ENCODE measurements around the gene VSIR. TPM values are rescaled to one million over a fixed set of nuclear protein-coding genes. Genes with fewer than 3 reads are reported as not detected.

VSIR gene
- total RNA-seq, 2 donors from 2014 or later = 18.8 to 19.7 TPM

GRCh38 chr10:71812016-71812912 is 38.9 kb upstream of the VSIR start:
- DNase-seq (ENCODE audit: low spot score) (peak; percentile 78), ATAC-seq (peak; percentile 77 to 88)
- no peaks in the 10 kb centered on the region for H3K9me3 Mint-ChIP-seq
- H3K27me3 Mint-ChIP-seq = no peaks in the 10 kb centered on the region
- H3K4me3 Mint-ChIP-seq = no peak overlapping the region
- H3K4me1 Mint-ChIP-seq (ENCODE audit: low read depth in 2 of 2) = peaks cover 0 to 4% of the 10 kb centered on the region in 2 donors
- no peak overlapping the region for H3K27ac Mint-ChIP-seq
- H3K36me3 Mint-ChIP-seq = no peaks in the 10 kb centered on the region

GRCh38 chr10:71811351-71811750 is 38.0 kb upstream of the VSIR start:
- Mint-ChIP-seq H3K36me3 (no peaks in the 10 kb centered on the region), H3K4me1 (ENCODE audit: low read depth in 2 of 2) (peaks cover 0 to 4% of the 10 kb centered on the region in 2 donors), H3K27ac (no peak overlapping the region), H3K27me3 (no peaks in the 10 kb centered on the region), H3K9me3 (no peaks in the 10 kb centered on the region), H3K4me3 (no peak overlapping the region)
- DNase-seq (ENCODE audit: low spot score) (no peak), ATAC-seq (no peak)

- peaks cover 3 to 4% of the 10 kb centered on the region in 2 donors for H3K4me1 Mint-ChIP-seq (ENCODE audit: low read depth in 2 of 2)
- no peaks in the 10 kb centered on the region for H3K36me3 Mint-ChIP-seq
- no peaks in the 10 kb centered on the region for H3K9me3 Mint-ChIP-seq
- DNase-seq (ENCODE audit: low spot score) = no peak
- ATAC-seq = no peak
- H3K4me3 Mint-ChIP-seq = no peak overlapping the region
- no peaks in the 10 kb centered on the region for H3K27me3 Mint-ChIP-seq
- no peak overlapping the region for H3K27ac Mint-ChIP-seq
Observed at GRCh38 chr10:71810048-71810750, 36.9 kb upstream of the VSIR start.

- no peak for ATAC-seq
- H3K9me3 Mint-ChIP-seq = no peaks in the 10 kb centered on the region
- no peak for DNase-seq (ENCODE audit: low spot score)
- no peak overlapping the region for H3K27ac Mint-ChIP-seq
- no peaks in the 10 kb centered on the region for H3K27me3 Mint-ChIP-seq
- H3K4me1 Mint-ChIP-seq (ENCODE audit: low read depth in 2 of 2) = peaks cover 3 to 4% of the 10 kb centered on the region in 2 donors
- H3K36me3 Mint-ChIP-seq = no peaks in the 10 kb centered on the region
- no peak overlapping the region for H3K4me3 Mint-ChIP-seq
Observed at GRCh38 chr10:71809628-71810027, 36.3 kb upstream of the VSIR start.

GRCh38 chr10:71807557-71808510 is 34.5 kb upstream of the VSIR start:
- H3K36me3 Mint-ChIP-seq = no peaks in the 10 kb centered on the region
- DNase-seq (ENCODE audit: low spot score) (no peak), ATAC-seq (no peak)
- H3K27me3 Mint-ChIP-seq = no peaks in the 10 kb centered on the region
- no peak overlapping the region for H3K4me3 Mint-ChIP-seq
- H3K9me3 Mint-ChIP-seq = no peaks in the 10 kb centered on the region
- no peak overlapping the region for H3K27ac Mint-ChIP-seq
- H3K4me1 Mint-ChIP-seq (ENCODE audit: low read depth in 2 of 2) = peaks cover 3 to 4% of the 10 kb centered on the region in 2 donors

GRCh38 chr10:71806704-71807556 is 33.6 kb upstream of the VSIR start:
- no peak for DNase-seq (ENCODE audit: low spot score)
- Mint-ChIP-seq H3K36me3 (no peaks in the 10 kb centered on the region), H3K27me3 (no peaks in the 10 kb centered on the region), H3K4me3 (no peak overlapping the region), H3K4me1 (ENCODE audit: low read depth in 2 of 2) (peaks cover 3 to 4% of the 10 kb centered on the region in 2 donors), H3K27ac (no peak overlapping the region), H3K9me3 (no peaks in the 10 kb centered on the region)
- ATAC-seq = no peak

GRCh38 chr10:71805776-71806703 is 32.7 kb upstream of the VSIR start:
- H3K9me3 Mint-ChIP-seq = no peaks in the 10 kb centered on the region
- peak in 1 of 2 donors; percentile 69 for ATAC-seq
- H3K36me3 Mint-ChIP-seq = no peaks in the 10 kb centered on the region
- H3K27me3 Mint-ChIP-seq = no peaks in the 10 kb centered on the region
- no peak overlapping the region for H3K4me3 Mint-ChIP-seq
- DNase-seq (ENCODE audit: low spot score) = no peak
- peaks cover 3 to 4% of the 10 kb centered on the region in 2 donors for H3K4me1 Mint-ChIP-seq (ENCODE audit: low read depth in 2 of 2)
- H3K27ac Mint-ChIP-seq = no peak overlapping the region

- DNase-seq (ENCODE audit: low spot score) = no peak
- Mint-ChIP-seq H3K4me3 (no peak overlapping the region), H3K4me1 (ENCODE audit: low read depth in 2 of 2) (peaks cover 3 to 4% of the 10 kb centered on the region in 2 donors), H3K9me3 (no peaks in the 10 kb centered on the region), H3K27ac (no peak overlapping the region), H3K27me3 (no peaks in the 10 kb centered on the region), H3K36me3 (no peaks in the 10 kb centered on the region)
- no peak for ATAC-seq
Observed at GRCh38 chr10:71804077-71804476, 30.8 kb upstream of the VSIR start.

- H3K27ac Mint-ChIP-seq = no peak overlapping the region
Observed at GRCh38 chr10:71802715-71803488, 29.6 kb upstream of the VSIR start.

GRCh38 chr10:71802235-71802634 is 28.9 kb upstream of the VSIR start:
- Mint-ChIP-seq H3K27ac (no peak overlapping the region), H3K27me3 (no peaks in the 10 kb centered on the region), H3K4me3 (no peak overlapping the region), H3K36me3 (no peaks in the 10 kb centered on the region), H3K4me1 (ENCODE audit: low read depth in 2 of 2) (peaks cover 4 to 9% of the 10 kb centered on the region in 2 donors), H3K9me3 (no peaks in the 10 kb centered on the region)
- DNase-seq (ENCODE audit: low spot score) (no peak), ATAC-seq (no peak)

More at GRCh38 chr10:71802715-71803488, 29.6 kb upstream of the VSIR start:
- DNase-seq (ENCODE audit: low spot score) (no peak), ATAC-seq (no peak)
- Mint-ChIP-seq H3K36me3 (no peaks in the 10 kb centered on the region), H3K4me3 (no peak overlapping the region), H3K27me3 (no peaks in the 10 kb centered on the region), H3K9me3 (no peaks in the 10 kb centered on the region), H3K4me1 (ENCODE audit: low read depth in 2 of 2) (peaks cover 0 to 3% of the 10 kb centered on the region in 2 donors)

- Mint-ChIP-seq H3K27ac (no peak overlapping the region), H3K36me3 (no peaks in the 10 kb centered on the region), H3K27me3 (no peaks in the 10 kb centered on the region), H3K9me3 (no peaks in the 10 kb centered on the region), H3K4me1 (ENCODE audit: low read depth in 2 of 2) (peaks cover 7 to 16% of the 10 kb centered on the region in 2 donors), H3K4me3 (no peak overlapping the region)
- ATAC-seq = no peak
- DNase-seq (ENCODE audit: low spot score) = no peak
Observed at GRCh38 chr10:71801361-71801760, 28.0 kb upstream of the VSIR start.

Measured in natural killer cell treated with Interleukin-12 subunit alpha and Interleukin-12 subunit beta and Interleukin-15 and Interleukin-18, amount 100 ng/mL, for 72 hours (primary cell).